ENCODE data around the gene SMYD3. TPM values are rescaled to one million over a fixed set of nuclear protein-coding genes. Genes with fewer than 3 reads are reported as not detected.

Gene SMYD3
- total RNA-seq, 2 donors from 2014 or later: 13.5 to 20.8 TPM

DNA sequence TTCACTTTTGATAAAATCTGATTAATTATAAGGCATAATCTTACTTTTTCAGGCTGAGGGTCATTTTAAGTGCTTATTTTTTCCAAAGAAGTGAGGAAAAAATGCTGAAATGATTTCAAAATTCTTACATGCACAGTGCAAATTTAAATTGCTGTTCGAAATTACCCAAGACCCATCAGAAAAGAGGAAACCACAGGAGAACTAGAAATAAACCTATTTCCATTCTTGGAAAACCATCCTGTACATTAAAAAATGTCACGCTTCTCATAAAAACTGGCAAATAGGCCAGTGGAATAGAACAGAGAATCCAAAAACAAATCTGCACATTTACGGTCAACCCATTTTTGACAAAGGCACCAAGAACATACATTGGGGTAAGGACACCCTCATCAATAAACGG lies 414.9 kb downstream of the SMYD3 start:
- 80 to 94% methylated on average over 4 of the region's 4 CpGs for WGBS, 2 donors
- no peak for ATAC-seq
- Histone ChIP-seq H3K4me1 (no peaks in the 10 kb centered on the region), H3K9me3 (no peaks in the 10 kb centered on the region), H3K36me3 (replicated peaks in 1 of 2; ENCODE audit: insufficient read depth in 1 of 2, low read depth in 2 of 2) (no peaks in the 10 kb centered on the region), H3K4me3 (no peak overlapping the region), H3K27me3 (no peaks in the 10 kb centered on the region), H3K27ac (no peak overlapping the region)
- no peak for DNase-seq
- TF ChIP-seq, protein P1, sequence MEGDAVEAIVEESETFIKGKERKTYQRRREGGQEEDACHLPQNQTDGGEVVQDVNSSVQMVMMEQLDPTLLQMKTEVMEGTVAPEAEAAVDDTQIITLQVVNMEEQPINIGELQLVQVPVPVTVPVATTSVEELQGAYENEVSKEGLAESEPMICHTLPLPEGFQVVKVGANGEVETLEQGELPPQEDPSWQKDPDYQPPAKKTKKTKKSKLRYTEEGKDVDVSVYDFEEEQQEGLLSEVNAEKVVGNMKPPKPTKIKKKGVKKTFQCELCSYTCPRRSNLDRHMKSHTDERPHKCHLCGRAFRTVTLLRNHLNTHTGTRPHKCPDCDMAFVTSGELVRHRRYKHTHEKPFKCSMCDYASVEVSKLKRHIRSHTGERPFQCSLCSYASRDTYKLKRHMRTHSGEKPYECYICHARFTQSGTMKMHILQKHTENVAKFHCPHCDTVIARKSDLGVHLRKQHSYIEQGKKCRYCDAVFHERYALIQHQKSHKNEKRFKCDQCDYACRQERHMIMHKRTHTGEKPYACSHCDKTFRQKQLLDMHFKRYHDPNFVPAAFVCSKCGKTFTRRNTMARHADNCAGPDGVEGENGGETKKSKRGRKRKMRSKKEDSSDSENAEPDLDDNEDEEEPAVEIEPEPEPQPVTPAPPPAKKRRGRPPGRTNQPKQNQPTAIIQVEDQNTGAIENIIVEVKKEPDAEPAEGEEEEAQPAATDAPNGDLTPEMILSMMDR (IDR thresholded peaks at IDR 0.05): no peak
- intact Hi-C loops (cut with DNase I): no loop called here

DNA sequence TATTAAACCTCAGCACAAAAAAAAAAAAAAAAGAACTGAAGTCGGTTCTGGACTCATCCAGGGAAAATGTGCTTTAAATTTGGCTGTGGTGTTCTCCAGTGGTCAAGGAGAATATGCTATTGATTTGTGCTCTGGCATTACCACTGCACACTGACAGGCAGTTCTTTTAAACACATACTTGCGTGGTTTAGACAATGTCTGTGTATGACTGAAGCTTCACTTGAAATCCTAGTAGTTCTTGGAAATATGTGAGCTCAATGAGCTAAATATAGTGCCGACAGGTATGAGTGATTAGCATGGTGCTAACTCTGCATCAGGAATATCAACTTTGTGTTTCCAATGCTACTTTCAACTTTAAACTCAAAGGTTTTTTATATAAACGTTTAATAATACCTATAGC lies 415.6 kb downstream of the SMYD3 start:
- intact Hi-C loops (cut with DNase I): no loop called here
- H3K4me3 ChIP-seq: no peak overlapping the region
- no peaks in the 10 kb centered on the region for H3K9me3 ChIP-seq
- no peaks in the 10 kb centered on the region for H3K27me3 ChIP-seq
- H3K27ac ChIP-seq: no peak overlapping the region
- DNase-seq (no peak), ATAC-seq (no peak)
- TF ChIP-seq POLR2A (IDR thresholded peaks at IDR 0.05): no peak
- TF ChIP-seq, protein P1 (IDR thresholded peaks at IDR 0.05): no peak
- no peaks in the 10 kb centered on the region for H3K36me3 ChIP-seq (replicated peaks in 1 of 2; ENCODE audit: insufficient read depth in 1 of 2, low read depth in 2 of 2)
- H3K4me1 ChIP-seq: no peaks in the 10 kb centered on the region
- WGBS, 2 donors: 70 to 80% methylated on average over 4 of the region's 4 CpGs

DNA sequence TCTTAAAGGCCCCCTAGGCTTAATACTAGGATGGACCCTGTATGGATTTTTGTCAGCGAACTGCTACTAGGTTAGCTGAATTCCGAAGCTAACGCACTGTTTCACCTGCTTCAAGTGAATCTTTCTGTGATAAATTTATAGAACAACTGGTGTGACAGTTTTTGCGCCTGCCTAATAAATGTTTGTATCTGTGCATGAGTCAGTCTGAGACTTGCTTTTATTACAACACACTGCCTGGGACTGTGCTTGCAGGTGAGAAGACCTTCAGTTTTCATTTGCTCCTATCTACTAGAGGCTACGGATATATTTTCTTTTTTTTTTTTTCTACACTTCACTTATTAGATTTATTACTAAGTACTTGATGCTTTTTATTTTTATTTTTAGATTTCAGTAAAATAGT lies 420.9 kb downstream of the SMYD3 start:
- DNase-seq: no peak
- Histone ChIP-seq H3K27me3 (no peaks in the 10 kb centered on the region), H3K4me1 (no peaks in the 10 kb centered on the region), H3K9me3 (no peaks in the 10 kb centered on the region), H3K4me3 (no peak overlapping the region), H3K36me3 (replicated peaks in 1 of 2; ENCODE audit: insufficient read depth in 1 of 2, low read depth in 2 of 2) (no peaks in the 10 kb centered on the region), H3K27ac (no peak overlapping the region)
- ATAC-seq: no peak
- intact Hi-C loops (cut with DNase I): no loop called here
- TF ChIP-seq, protein P1 (IDR thresholded peaks at IDR 0.05): no peak
- no peak for TF ChIP-seq POLR2A (IDR thresholded peaks at IDR 0.05)
- 95 to 96% methylated on average over 5 of the region's 5 CpGs for WGBS, 2 donors

DNA sequence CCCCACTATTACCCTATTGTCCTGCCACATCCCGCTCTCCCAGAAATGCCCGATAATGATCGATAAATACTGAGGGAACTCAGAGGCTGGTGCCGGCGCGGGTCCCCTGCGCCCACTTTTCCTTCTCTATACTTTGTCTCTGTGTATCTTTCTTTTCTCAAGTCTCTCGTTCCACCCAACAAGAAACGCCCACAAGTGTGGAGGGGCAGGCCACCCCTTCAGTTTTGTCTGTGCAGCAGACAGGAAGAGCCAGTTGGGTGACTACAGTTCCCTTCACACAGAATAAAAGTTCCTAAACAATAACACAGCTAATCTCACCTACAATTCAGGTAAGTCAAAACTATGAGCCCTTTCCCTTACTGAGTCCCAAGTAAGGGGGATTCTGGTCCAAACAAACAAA lies 423.7 kb downstream of the SMYD3 start:
- H3K4me3 ChIP-seq: no peak overlapping the region
- intact Hi-C loops (cut with DNase I): no loop called here

More for the DNA sequence above, 423.7 kb downstream of the SMYD3 start:
- DNase-seq (no peak), ATAC-seq (no peak)
- H3K27me3 ChIP-seq: no peaks in the 10 kb centered on the region
- no peaks in the 10 kb centered on the region for H3K9me3 ChIP-seq
- no peaks in the 10 kb centered on the region for H3K36me3 ChIP-seq (replicated peaks in 1 of 2; ENCODE audit: insufficient read depth in 1 of 2, low read depth in 2 of 2)
- no peak overlapping the region for H3K27ac ChIP-seq
- WGBS, 2 donors: 94 to 98% methylated on average over 4 to 9 of the region's 9 CpGs
- H3K4me1 ChIP-seq: no peaks in the 10 kb centered on the region
- no peak for TF ChIP-seq POLR2A (IDR thresholded peaks at IDR 0.05)
- TF ChIP-seq, protein P1 (IDR thresholded peaks at IDR 0.05): no peak
